Ascending aorta (tissue), 2 donors: ENCODE measurements around the gene KRIT1. TPM values are rescaled to one million over a fixed set of nuclear protein-coding genes. Genes with fewer than 3 reads are reported as not detected.
"Not testable (repeated sequence)": the region's sequence is repeated elsewhere in the genome, so short reads cannot be mapped to it uniquely, and the experiment has no call there.

Experiments used
- DNase-seq, 2 donors: peaks; one replicate each; pipeline ENCODE4 v3.0.0-alpha.2; 2019; ENCODE audit warnings: low spot score in 2 of 2
- H3K27ac ChIP-seq, 2 donors: fragments of 200-600 bp; sonication (generic); one replicate each; pipeline ENCODE4 v1.5.1; 2016 to 2017; ENCODE audit warnings: mild to moderate bottlenecking in 1 of 2
- H3K27me3 ChIP-seq: fragments of 200-600 bp; sonication (generic); one replicate; pipeline ENCODE4 v1.5.1; 2017
- H3K36me3 ChIP-seq, 2 donors: fragments of 200-600 bp; sonication (generic); one replicate each; pipeline ENCODE4 v1.5.1; 2016
- H3K4me1 ChIP-seq, 2 donors: fragments of 200-600 bp; sonication (generic); one replicate each; pipeline ENCODE4 v1.5.1; 2016 to 2017; ENCODE audit warnings: mild to moderate bottlenecking in 1 of 2
- H3K4me3 ChIP-seq, 2 donors: fragments of 200-600 bp; sonication (generic); one replicate each; pipeline ENCODE4 v1.5.1; 2016 to 2017; ENCODE audit warnings: mild to moderate bottlenecking in 1 of 2
- H3K9me3 ChIP-seq, 2 donors: fragments of 200-600 bp; sonication (generic); one replicate each; pipeline ENCODE4 v1.5.1; 2016
- CTCF ChIP-seq, 3 experiments: fragments of 200-600 bp in 2 of 3; fragments of 450-650 bp in 1 of 3; sonication (generic) in 2 of 3; IDR thresholded peaks; one replicate each; pipeline ENCODE4 v1.5.1; 2016 to 2019; ENCODE audit warnings: antibody characterized with exemption in 3 of 3, mild to moderate bottlenecking in 1 of 3, moderate library complexity in 1 of 3
- intact Hi-C: fragments of 100-400 bp; cut with DNase I; formaldehyde crosslinking; loops from one replicate; pipeline ENCODE4 v1.15.1; 2023
- total RNA-seq: library from RNA; depleted of rRNA; stranded (reverse); fragments of >200 nt; gene quantifications from one replicate; pipeline ENCODE4 v1.1.0, GENCODE V29; 2016

The KRIT1 gene
- total RNA-seq, 1 donor from 2014 or later = 66.1 TPM

DNA sequence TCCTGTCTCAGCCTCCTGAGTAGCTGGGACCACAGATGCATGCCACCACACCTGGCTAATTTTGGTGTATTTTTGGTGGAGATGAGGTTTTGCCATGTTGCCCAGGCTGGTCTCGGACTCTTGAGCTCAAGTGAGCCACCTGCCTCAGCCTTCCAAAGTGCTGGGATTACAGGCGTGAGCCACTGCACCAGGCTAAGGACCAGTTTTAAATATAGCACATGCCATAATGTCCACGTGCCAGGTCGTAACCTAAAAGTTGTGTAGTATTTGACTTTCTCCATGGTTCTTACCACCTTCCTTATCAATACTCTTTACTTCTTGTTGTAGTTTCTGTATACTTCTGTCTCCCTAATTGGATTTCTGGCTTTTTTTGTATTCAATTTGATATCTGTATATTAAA is 13.3 kb upstream of the KRIT1 start:
- no peak for DNase-seq
- Histone ChIP-seq H3K4me1 (peaks cover 0 to 8% of the 10 kb centered on the region in 2 donors), H3K36me3 (no peaks in the 10 kb centered on the region), H3K27ac (no peak overlapping the region), H3K27me3 (no peaks in the 10 kb centered on the region), H3K9me3 (no peaks in the 10 kb centered on the region), H3K4me3 (no peak overlapping the region)
- intact Hi-C loops = no loop called here
- no peak for TF ChIP-seq CTCF (IDR thresholded peaks at IDR 0.05)

- no peaks in the 10 kb centered on the region for H3K9me3 ChIP-seq
- intact Hi-C loops = no loop called here
- H3K4me3 ChIP-seq = peak overlapping the region; percentile 11 to 45
- TF ChIP-seq CTCF (IDR thresholded peaks at IDR 0.05) = no peak
- peak in 1 of 2 donors; percentile 68 for DNase-seq
- no peaks in the 10 kb centered on the region for H3K27me3 ChIP-seq
- peaks cover 0 to 8% of the 10 kb centered on the region in 2 donors for H3K4me1 ChIP-seq
- no peaks in the 10 kb centered on the region for H3K36me3 ChIP-seq
- H3K27ac ChIP-seq = peak overlapping the region; percentile 46 to 60
Observed at GRCh38 chr7:92255308-92255707, 9.6 kb upstream of the KRIT1 start.

DNA sequence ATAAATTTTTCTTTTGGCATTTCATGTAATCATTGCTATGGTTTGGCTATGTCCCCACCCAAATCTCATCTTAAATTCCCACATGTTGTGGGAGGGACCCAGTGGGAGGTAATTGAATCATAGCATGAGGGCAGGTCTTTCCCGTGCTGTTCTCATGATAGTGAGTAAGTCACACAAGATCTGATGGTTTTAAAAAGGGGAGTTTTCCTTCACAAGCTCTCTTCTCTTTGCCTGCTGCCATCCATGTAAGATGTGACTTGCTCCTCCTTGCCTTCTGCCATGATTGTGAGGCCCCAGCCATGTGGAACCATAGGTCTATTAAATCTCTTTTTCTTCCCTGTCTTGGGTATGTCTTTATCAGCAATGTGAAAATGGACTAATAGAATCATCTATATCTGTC is 9.1 kb upstream of the KRIT1 start:
- not testable (repeated sequence) for H3K36me3 ChIP-seq, DNase-seq, H3K9me3 ChIP-seq, H3K4me1 ChIP-seq, H3K27me3 ChIP-seq
- Histone ChIP-seq H3K4me3 (peak overlapping the region; percentile 11 to 45), H3K27ac (peak overlapping the region; percentile 46 to 60)
- intact Hi-C loops = loop anchor here (5.0 kb wide), 1 partner anchor 38 kb away; no protein-coding TSS in a partner anchor

DNA sequence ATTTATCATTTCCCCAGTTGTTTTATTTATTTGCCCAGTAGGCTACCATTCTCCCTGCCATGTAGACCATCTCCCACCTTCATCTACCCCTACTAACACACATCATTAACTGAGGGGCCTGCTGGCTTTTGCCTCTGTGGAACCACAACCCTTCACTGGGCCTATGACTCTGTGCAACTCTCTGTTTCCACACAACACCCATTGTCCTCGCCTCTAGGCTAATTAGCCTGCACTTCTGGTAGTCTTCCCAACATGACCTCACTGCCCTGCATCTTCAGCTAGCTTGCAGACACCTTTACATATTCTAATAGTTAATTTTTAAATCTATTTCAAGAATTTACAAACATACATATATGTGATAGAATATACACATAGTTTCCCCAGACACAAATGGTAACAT is 7.5 kb upstream of the KRIT1 start:
- intact Hi-C loops = loop anchor here (5.0 kb wide), 1 partner anchor 39 kb away; no protein-coding TSS in a partner anchor
- H3K27me3 ChIP-seq = no peaks in the 10 kb centered on the region
- no peak for DNase-seq
- no peak for TF ChIP-seq CTCF (IDR thresholded peaks at IDR 0.05)
- no peaks in the 10 kb centered on the region for H3K9me3 ChIP-seq
- no peaks in the 10 kb centered on the region for H3K36me3 ChIP-seq
- H3K4me3 ChIP-seq = no peak overlapping the region
- H3K4me1 ChIP-seq = peaks cover 0 to 11% of the 10 kb centered on the region in 2 donors
- H3K27ac ChIP-seq = no peak overlapping the region

DNA sequence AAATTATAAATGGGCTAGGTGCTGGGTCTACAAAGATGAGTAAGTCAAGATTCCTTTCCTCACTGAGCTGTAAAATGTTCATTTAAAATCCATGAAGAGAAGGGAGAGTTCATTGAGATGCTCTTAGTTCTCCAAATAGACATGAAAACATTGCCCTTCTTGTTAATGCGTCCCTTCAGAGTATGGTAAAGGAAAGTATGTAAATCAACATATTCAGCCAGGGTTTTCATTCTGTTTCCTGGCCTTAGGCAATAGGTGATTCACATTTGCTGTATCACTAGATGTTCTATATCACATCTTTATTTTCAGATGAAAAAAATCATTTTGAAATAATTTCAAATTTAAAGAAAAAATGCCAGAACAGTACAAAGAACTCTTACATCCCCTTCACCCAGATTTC is 5.5 kb upstream of the KRIT1 start:
- Histone ChIP-seq H3K4me1 (peaks cover 0 to 23% of the 10 kb centered on the region in 2 donors), H3K27me3 (no peaks in the 10 kb centered on the region), H3K36me3 (no peaks in the 10 kb centered on the region), H3K4me3 (no peak overlapping the region), H3K27ac (no peak overlapping the region), H3K9me3 (no peaks in the 10 kb centered on the region)
- intact Hi-C loops = loop anchor here (5.0 kb wide), 1 partner anchor 41 kb away; no protein-coding TSS in a partner anchor
- TF ChIP-seq CTCF (IDR thresholded peaks at IDR 0.05) = no peak
- no peak for DNase-seq

DNA sequence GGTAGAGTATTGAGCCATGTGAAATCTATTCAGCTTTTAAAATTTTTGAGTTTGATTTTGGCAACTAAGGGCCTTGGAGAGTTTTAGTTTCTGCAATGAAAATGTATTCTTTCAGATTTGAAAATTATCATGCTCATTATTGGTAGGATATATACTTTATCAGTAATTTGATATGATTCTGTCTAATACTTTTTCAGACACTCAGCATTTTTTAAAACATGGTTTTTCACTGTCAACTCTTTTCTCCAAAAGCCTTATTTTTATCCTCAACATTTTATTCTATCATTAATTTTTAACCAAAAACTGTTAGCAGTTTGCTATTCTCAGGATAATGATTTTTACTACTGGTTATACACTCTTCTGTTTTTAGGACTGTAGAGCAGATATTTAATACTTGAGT is 4.9 kb upstream of the KRIT1 start:
- no peak overlapping the region for H3K27ac ChIP-seq
- no peaks in the 10 kb centered on the region for H3K36me3 ChIP-seq
- H3K27me3 ChIP-seq = no peaks in the 10 kb centered on the region
- no peak for DNase-seq
- no peak for TF ChIP-seq CTCF (IDR thresholded peaks at IDR 0.05)
- H3K4me1 ChIP-seq = peaks cover 0 to 20% of the 10 kb centered on the region in 2 donors
- intact Hi-C loops = loop anchor here (5.0 kb wide), 1 partner anchor 42 kb away; no protein-coding TSS in a partner anchor
- no peak overlapping the region for H3K4me3 ChIP-seq
- H3K9me3 ChIP-seq = no peaks in the 10 kb centered on the region
